HepG2 (cell line): ENCODE data around the gene SMIM21. TPM values are rescaled to one million over a fixed set of nuclear protein-coding genes. Genes with fewer than 3 reads are reported as not detected.

Experiments used
- ATAC-seq: fragments of 200-7000 bp; cut with Tn5 transposase; 3 replicates; pipeline ENCODE4 v1.9.1; 2020; ENCODE audit warnings: mild to moderate bottlenecking, moderate library complexity
- BruUV-seq: library from RNA; stranded (reverse); fragments of 400-500 nt; replicated peaks from 2 replicates; lab custom pipeline; 2021; lab: Mats Ljungman, UMichigan
- CTCF ChIA-PET: fragments of 300-600 bp; formaldehyde crosslinking; extraction: SDS; loops from one replicate; lab custom pipeline; 2021; ENCODE audit warnings: low total read pairs, inconsistent platforms, low intra/inter-chr PET ratio; lab: Yijun Ruan, JAX
- POLR2A ChIA-PET: fragments of 350-600 bp; sonication (Branson Sonifier 250); formaldehyde crosslinking; loops from one replicate; lab custom pipeline; 2020; ENCODE audit warnings: antibody characterized with exemption, inconsistent platforms; lab: Yijun Ruan, JAX
- DNase-seq: peaks from one replicate; pipeline ENCODE4 v3.0.0-alpha.2; 2015; ENCODE audit warnings: low spot score
- FAIRE-seq: peaks from 3 replicates; lab custom pipeline; 2011; peaks lifted over from hg19 to GRCh38; lab: Jason Lieb, UNC
- H2AFZ ChIP-seq: one replicate; pipeline ENCODE4 v1.6.1; 2011; ENCODE audit warnings: low read length, inconsistent platforms
- H3K27ac ChIP-seq: fragments of 300-600 bp; 3 replicates; pipeline ENCODE4 v1.8.0; 2011; ENCODE audit warnings: mixed run types, mild to moderate bottlenecking, mixed read lengths, low read length, inconsistent platforms; ENCODE audit not compliant: insufficient read depth; ENCODE audit errors: extremely low read length
- H3K27me3 ChIP-seq, 2 experiments: fragments of 200-600 bp in 1 of 2; 2 replicates in 1 of 2; 3 replicates in 1 of 2; pipeline versions ENCODE4 v1.6.0 to v1.8.0; 2011; ENCODE audit warnings: low read length in 2 of 2, mild to moderate bottlenecking in 2 of 2, moderate library complexity in 2 of 2, inconsistent platforms in 1 of 2; ENCODE audit not compliant: insufficient read depth in 2 of 2, control insufficient read depth in 1 of 2
- H3K36me3 ChIP-seq, 2 experiments: fragments of 200-600 bp in 1 of 2; replicated peaks in 1 of 2; 2 replicates in 1 of 2; 3 replicates in 1 of 2; pipeline versions ENCODE4 v1.5.1 to v1.8.0; 2011; ENCODE audit warnings: low read length in 2 of 2, inconsistent platforms in 1 of 2; ENCODE audit not compliant: insufficient read depth in 2 of 2, control insufficient read depth in 1 of 2
- H3K4me1 ChIP-seq: 2 replicates; pipeline ENCODE4 v1.5.1; 2012; ENCODE audit warnings: low read length, inconsistent platforms; ENCODE audit not compliant: insufficient read depth
- H3K4me2 ChIP-seq: 2 replicates; pipeline ENCODE4 v1.6.0; 2011; ENCODE audit warnings: low read depth, low read length, inconsistent platforms
- H3K4me3 ChIP-seq, 3 experiments: fragments of 200-600 bp in 1 of 3; sonication (generic), shearing (Covaris generic) in 1 of 3; replicated peaks in 1 of 3; 2 replicates each; pipeline ENCODE4 v1.5.1; 2011 to 2016; ENCODE audit warnings: low read length in 3 of 3, inconsistent platforms in 2 of 3, low read depth in 2 of 3, mild to moderate bottlenecking in 2 of 3, control low read depth in 1 of 3, mixed read lengths in 1 of 3; ENCODE audit not compliant: insufficient read depth in 1 of 3
- H3K79me2 ChIP-seq: one replicate; pipeline ENCODE4 v1.6.1; 2011; ENCODE audit warnings: low read length, inconsistent platforms; ENCODE audit not compliant: insufficient read depth
- H3K9ac ChIP-seq: 2 replicates; pipeline ENCODE4 v1.6.0; 2011; ENCODE audit warnings: mild to moderate bottlenecking, low read depth, low read length, inconsistent platforms; ENCODE audit not compliant: insufficient read depth
- H3K9me3 ChIP-seq: 2 replicates; pipeline ENCODE4 v1.5.1; 2012; ENCODE audit warnings: mild to moderate bottlenecking, low read length
- H4K20me1 ChIP-seq: 2 replicates; pipeline ENCODE4 v1.6.0; 2011; ENCODE audit warnings: inconsistent platforms, mild to moderate bottlenecking, low read length, moderate library complexity; ENCODE audit not compliant: insufficient read depth
- AHDC1 ChIP-seq: sonication (generic); formaldehyde crosslinking; IDR thresholded peaks from 2 replicates; pipeline ENCODE4 v1.5.1; 2020; ENCODE audit warnings: mild to moderate bottlenecking, missing genetic modification reagents, borderline replicate concordance
- ATF4 ChIP-seq, 2 experiments: fragments of 450-650 bp in 1 of 2; sonication (generic) in 1 of 2; formaldehyde crosslinking; IDR thresholded peaks; 2 replicates each; pipeline versions ENCODE4 v1.5.0 to v1.8.0; 2020 to 2022; ENCODE audit warnings: mild to moderate bottlenecking in 1 of 2, missing genetic modification reagents in 1 of 2
- HNRNPL ChIP-seq: fragments of 200-400 bp; formaldehyde crosslinking; IDR thresholded peaks from 2 replicates; pipeline ENCODE4 v1.6.1; 2017; ENCODE audit warnings: mild to moderate bottlenecking, low read depth, low read length
- MIER3 ChIP-seq: IDR thresholded peaks from 2 replicates; pipeline ENCODE4 v1.6.1; 2016; ENCODE audit warnings: missing compliant biosample characterization, borderline replicate concordance
- NFIB ChIP-seq: sonication (generic); formaldehyde crosslinking; IDR thresholded peaks from 2 replicates; pipeline ENCODE4 v1.9.0; 2021; ENCODE audit warnings: missing genetic modification reagents, mild to moderate bottlenecking, borderline replicate concordance
- RARA ChIP-seq: IDR thresholded peaks from 2 replicates; pipeline ENCODE4 v1.6.1; 2016; ENCODE audit warnings: missing genetic modification reagents, missing compliant biosample characterization
- SRSF1 ChIP-seq: fragments of 200-400 bp; formaldehyde crosslinking; optimal IDR thresholded peaks from 2 replicates; pipeline ENCODE3; 2017; ENCODE audit warnings: mild to moderate bottlenecking, low read depth, low read length, moderate library complexity
- ZBTB7B ChIP-seq: sonication (generic); formaldehyde crosslinking; IDR thresholded peaks from 2 replicates; pipeline ENCODE4 v1.4.0; 2020; ENCODE audit warnings: missing genetic modification reagents
- ZFP41 ChIP-seq: sonication (generic); formaldehyde crosslinking; IDR thresholded peaks from 2 replicates; pipeline ENCODE4 v1.4.0; 2020; ENCODE audit warnings: mild to moderate bottlenecking, missing genetic modification reagents, borderline replicate concordance
- ZNF12 ChIP-seq: sonication (generic); formaldehyde crosslinking; IDR thresholded peaks from 2 replicates; pipeline ENCODE4 v1.5.0; 2020; ENCODE audit warnings: missing genetic modification reagents
- ZNF644 ChIP-seq: IDR thresholded peaks from 2 replicates; pipeline ENCODE4 v1.6.1; 2016; ENCODE audit warnings: low read depth
- ZSCAN20 ChIP-seq: sonication (generic); formaldehyde crosslinking; IDR thresholded peaks from 2 replicates; pipeline ENCODE4 v1.4.0; 2020; ENCODE audit warnings: missing genetic modification reagents, mild to moderate bottlenecking, borderline replicate concordance
- WGBS: methylation state at CpG from one replicate; pipeline ENCODE4 v1.1.6; 2017; ENCODE audit warnings: low lambda C conversion rate; 5-methylcytosine and 5-hydroxymethylcytosine counted together
- in situ Hi-C: cut with HindIII; loops from 2 replicates; pipeline ENCODE4 v1.10.0; 2017; ENCODE audit warnings: low pct_unique_long_range_greater_than_20kb; ENCODE audit not compliant: extremely low pct_ligation_motif_present
- intact Hi-C: fragments of 100-400 bp; cut with micrococcal nuclease; formaldehyde crosslinking; loops from one replicate; pipeline ENCODE4 v1.10.0; 2022; ENCODE audit not compliant: unreplicated experiment
- polyA plus RNA-seq, 8 experiments: library from polyadenylated mRNA; depleted of rRNA in 3 of 8; stranded (reverse) in 7 of 8; unstranded in 1 of 8; fragments of >200 nt; fragmentation: Illumina TruSeq in 4 of 8; extraction: Trizol in 4 of 8; gene quantifications; 2 replicates each; pipeline versions ENCODE4 v1.2.1 to v1.2.3, GENCODE V29; 2011 to 2016; ENCODE audit warnings: low read depth in 4 of 8, missing spikeins in 1 of 8, mixed read lengths in 1 of 8; ENCODE audit not compliant: insufficient read depth in 1 of 8
- total RNA-seq, 5 experiments: library from RNA; depleted of rRNA; stranded (reverse); fragments of >200 nt; fragmentation: Illumina TruSeq; extraction: Trizol; gene quantifications; 2 replicates each; pipeline ENCODE4 v1.2.3, GENCODE V29; 2016; ENCODE audit warnings: low read depth in 1 of 5

The SMIM21 gene
- total and polyA plus RNA-seq, 2 of the 13 experiments (the other 11 are each of a cell fraction or from before 2014, with no cell fraction given): not detected

GRCh38 chr18:75439348-75439747 lies 11.8 kb upstream of the SMIM21 start:
- DNase-seq: no peak
- Histone ChIP-seq H4K20me1 (no peaks in the 10 kb centered on the region), H3K9ac (no peak overlapping the region), H3K79me2 (no peaks in the 10 kb centered on the region), H3K9me3 (no peaks in the 10 kb centered on the region), H3K4me3 (no peak overlapping the region), H3K27ac (no peak overlapping the region), H3K4me1 (no peaks in the 10 kb centered on the region), H3K36me3 (no peaks in the 10 kb centered on the region), H3K27me3 (peaks cover 3 to 17% of the 10 kb centered on the region in 2 experiments; a peak in 3 of 5 replicates), H2AFZ (no peak overlapping the region), H3K4me2 (no peak overlapping the region)
- WGBS: 69% methylated on average over 4 of the region's 4 CpGs
- intact Hi-C loops (no loop called here), in situ Hi-C loops (no loop called here)
- no TSS peak for BruUV-seq
- FAIRE-seq: no peak
- ChIA-PET POLR2A (no interaction called here), CTCF (no interaction called here)
- ATAC-seq: no peak
- TF ChIP-seq AHDC1 (CRISPR knock-in tag): no peak
- no peak for TF ChIP-seq HNRNPL
- no peak for TF ChIP-seq NFIB (CRISPR knock-in tag)
- TF ChIP-seq ZNF12 (CRISPR knock-in tag): no peak
- TF ChIP-seq ZBTB7B: no peak
- no peak for TF ChIP-seq RARA (CRISPR knock-in tag)
- TF ChIP-seq ZNF644: no peak
- no peak for TF ChIP-seq MIER3 (CRISPR knock-in tag)
- no peak for TF ChIP-seq ZFP41
- no peak for TF ChIP-seq SRSF1
- TF ChIP-seq ZSCAN20 (CRISPR knock-in tag): no peak
- TF ChIP-seq ATF4 (CRISPR knock-in tag; IDR thresholded peaks at IDR 0.05): no peak
